Hepatocyte (in vitro differentiated cells): Measurements from ENCODE around the gene ST8SIA5. TPM values are rescaled to one million over a fixed set of nuclear protein-coding genes. Genes with fewer than 3 reads are reported as not detected.

Experiments
- DNase-seq: peaks from one replicate; pipeline ENCODE4 v3.0.0-alpha.2; 2016; ENCODE audit warnings: low spot score
- H2AFZ ChIP-seq: fragments of 200-600 bp; sonication (generic); 2 replicates; pipeline ENCODE4 v1.6.0; 2016; ENCODE audit warnings: antibody characterized with exemption, mild to moderate bottlenecking
- H3K27ac ChIP-seq: fragments of 200-600 bp; sonication (generic); 2 replicates; pipeline ENCODE4 v1.5.1; 2016; ENCODE audit warnings: mild to moderate bottlenecking
- H3K27me3 ChIP-seq: fragments of 200-600 bp; sonication (generic); 2 replicates; pipeline ENCODE4 v1.6.1; 2016
- H3K36me3 ChIP-seq: fragments of 200-600 bp; sonication (generic); replicated peaks from 2 replicates; pipeline ENCODE4 v1.5.1; 2016; ENCODE audit warnings: low read depth; ENCODE audit not compliant: insufficient read depth
- H3K4me1 ChIP-seq: fragments of 200-600 bp; sonication (generic); 2 replicates; pipeline ENCODE4 v1.5.1; 2016; ENCODE audit warnings: mild to moderate bottlenecking, moderate library complexity; ENCODE audit not compliant: insufficient read depth
- H3K4me2 ChIP-seq: fragments of 200-600 bp; sonication (generic); 2 replicates; pipeline ENCODE4 v1.6.0; 2016
- H3K4me3 ChIP-seq: fragments of 200-600 bp; sonication (generic); 2 replicates; pipeline ENCODE4 v1.5.1; 2016; ENCODE audit warnings: mild to moderate bottlenecking
- H3K79me2 ChIP-seq: fragments of 200-600 bp; sonication (generic); 2 replicates; pipeline ENCODE4 v1.6.0; 2017; ENCODE audit warnings: mild to moderate bottlenecking
- H3K9me2 ChIP-seq: fragments of 200-600 bp; sonication (generic); replicated peaks from 2 replicates; pipeline ENCODE4 v1.6.0; 2017; ENCODE audit warnings: mild to moderate bottlenecking; ENCODE audit not compliant: insufficient read depth
- H3K9me3 ChIP-seq: fragments of 200-600 bp; sonication (generic); 2 replicates; pipeline ENCODE4 v1.5.1; 2016; ENCODE audit warnings: low read depth, mild to moderate bottlenecking
- H4K20me1 ChIP-seq: fragments of 200-600 bp; sonication (generic); 2 replicates; pipeline ENCODE4 v1.6.0; 2016; ENCODE audit warnings: mild to moderate bottlenecking; ENCODE audit not compliant: insufficient read depth, poor library complexity, severe bottlenecking
- EZH2 ChIP-seq: fragments of 200-600 bp; sonication (generic); IDR thresholded peaks from 2 replicates; pipeline ENCODE4 v1.6.1; 2016; ENCODE audit warnings: antibody characterized with exemption, mild to moderate bottlenecking, borderline replicate concordance
- EZH2phosphoT487 ChIP-seq: fragments of 200-600 bp; sonication (generic); IDR thresholded peaks from one replicate; pipeline ENCODE4 v1.6.1; 2018; ENCODE audit warnings: antibody characterized with exemption, mild to moderate bottlenecking, low read depth, moderate library complexity; ENCODE audit not compliant: unreplicated experiment, severe bottlenecking
- WGBS: methylation state at CpG from one replicate; pipeline ENCODE4 v1.1.6; 2016; ENCODE audit warnings: low lambda C conversion rate; ENCODE audit errors: missing lambda C conversion rate; 5-methylcytosine and 5-hydroxymethylcytosine counted together
- polyA plus RNA-seq: library from polyadenylated mRNA; unstranded; fragments of >200 nt; fragmentation: Nextera tagmentation; extraction: Ambion mirVana; gene quantifications from 2 replicates; pipeline ENCODE4 v1.2.1, GENCODE V29; 2016
- total RNA-seq: library from RNA; depleted of rRNA; stranded (reverse); fragments of >200 nt; gene quantifications from 2 replicates; pipeline ENCODE4 v1.2.3, GENCODE V29; 2014
- TF ChIP-seq, protein P1 (sequence below): fragments of 200-600 bp; sonication (generic); IDR thresholded peaks from 2 replicates; pipeline ENCODE4 v1.5.1; 2016; ENCODE audit warnings: antibody characterized with exemption, mild to moderate bottlenecking; ENCODE audit not compliant: poor library complexity

Gene ST8SIA5
- total and polyA plus RNA-seq, 2 experiments from 2014 or later, result 0.76 TPM; not detected in 1

DNA sequence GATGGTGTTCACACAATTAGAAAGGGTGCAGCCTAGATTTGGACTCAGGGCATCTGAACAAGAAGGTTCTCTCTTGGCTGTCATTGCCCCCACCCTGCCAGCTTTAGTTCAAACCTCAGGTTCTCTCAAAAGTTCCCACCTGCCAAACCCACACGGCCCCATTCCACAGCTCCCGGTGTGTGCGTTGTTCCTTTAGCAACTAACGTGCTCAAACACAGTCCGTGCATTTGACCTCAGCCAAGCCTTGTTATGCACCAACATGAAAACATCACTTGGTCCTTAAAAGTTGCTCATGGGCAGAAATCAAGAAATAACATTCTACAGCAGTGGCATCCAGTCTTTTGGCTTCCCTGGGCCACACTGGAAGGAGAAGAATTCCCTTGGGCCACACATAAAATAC lies 131.8 kb downstream of the ST8SIA5 start:
- Histone ChIP-seq H3K9me2 (no peaks in the 10 kb centered on the region), H3K27me3 (peaks cover 4% of the 10 kb centered on the region), H2AFZ (no peak overlapping the region), H3K4me3 (no peak overlapping the region), H3K9me3 (no peaks in the 10 kb centered on the region), H3K4me2 (no peak overlapping the region), H3K4me1 (no peaks in the 10 kb centered on the region), H3K27ac (no peak overlapping the region), H3K79me2 (no peaks in the 10 kb centered on the region), H4K20me1 (no peaks in the 10 kb centered on the region), H3K36me3 (no peaks in the 10 kb centered on the region)
- TF ChIP-seq, protein P1, sequence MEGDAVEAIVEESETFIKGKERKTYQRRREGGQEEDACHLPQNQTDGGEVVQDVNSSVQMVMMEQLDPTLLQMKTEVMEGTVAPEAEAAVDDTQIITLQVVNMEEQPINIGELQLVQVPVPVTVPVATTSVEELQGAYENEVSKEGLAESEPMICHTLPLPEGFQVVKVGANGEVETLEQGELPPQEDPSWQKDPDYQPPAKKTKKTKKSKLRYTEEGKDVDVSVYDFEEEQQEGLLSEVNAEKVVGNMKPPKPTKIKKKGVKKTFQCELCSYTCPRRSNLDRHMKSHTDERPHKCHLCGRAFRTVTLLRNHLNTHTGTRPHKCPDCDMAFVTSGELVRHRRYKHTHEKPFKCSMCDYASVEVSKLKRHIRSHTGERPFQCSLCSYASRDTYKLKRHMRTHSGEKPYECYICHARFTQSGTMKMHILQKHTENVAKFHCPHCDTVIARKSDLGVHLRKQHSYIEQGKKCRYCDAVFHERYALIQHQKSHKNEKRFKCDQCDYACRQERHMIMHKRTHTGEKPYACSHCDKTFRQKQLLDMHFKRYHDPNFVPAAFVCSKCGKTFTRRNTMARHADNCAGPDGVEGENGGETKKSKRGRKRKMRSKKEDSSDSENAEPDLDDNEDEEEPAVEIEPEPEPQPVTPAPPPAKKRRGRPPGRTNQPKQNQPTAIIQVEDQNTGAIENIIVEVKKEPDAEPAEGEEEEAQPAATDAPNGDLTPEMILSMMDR, result no peak
- TF ChIP-seq EZH2phosphoT487 (no peak), EZH2 (no peak)
- DNase-seq, result no peak
- 90% methylated on average over 5 of the region's 5 CpGs for WGBS

DNA sequence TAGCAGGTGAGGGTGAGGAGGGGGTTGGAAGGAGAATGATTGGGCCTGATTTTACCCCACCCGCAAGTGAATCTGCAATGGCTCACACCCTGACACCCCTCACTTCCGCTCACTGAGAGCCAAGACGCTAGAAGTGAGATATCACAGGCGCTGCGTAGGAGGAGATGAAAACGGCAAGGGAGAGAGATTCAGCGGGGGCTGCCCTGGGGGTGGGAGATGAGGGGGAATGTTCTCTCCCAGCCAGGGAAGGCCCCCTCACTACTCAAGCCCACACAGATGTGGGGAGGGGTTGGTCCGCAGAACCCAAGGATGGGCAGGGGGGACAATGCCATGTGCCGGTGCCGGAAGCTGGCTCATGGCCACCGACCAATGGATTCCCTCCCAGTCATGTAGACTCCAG lies 132.7 kb downstream of the ST8SIA5 start:
- H3K4me2 ChIP-seq, result no peak overlapping the region
- peaks cover 4% of the 10 kb centered on the region for H3K27me3 ChIP-seq
- no peaks in the 10 kb centered on the region for H3K4me1 ChIP-seq
- H3K79me2 ChIP-seq, result no peaks in the 10 kb centered on the region
- H3K36me3 ChIP-seq, result no peaks in the 10 kb centered on the region
- WGBS, result 86% methylated on average over 11 of the region's 11 CpGs
- H2AFZ ChIP-seq, result no peak overlapping the region
- no peak for DNase-seq
- no peaks in the 10 kb centered on the region for H3K9me3 ChIP-seq
- TF ChIP-seq EZH2phosphoT487 (no peak), EZH2 (no peak)
- TF ChIP-seq, protein P1, result no peak
- H4K20me1 ChIP-seq, result no peaks in the 10 kb centered on the region
- no peak overlapping the region for H3K27ac ChIP-seq
- no peak overlapping the region for H3K4me3 ChIP-seq
- H3K9me2 ChIP-seq, result no peaks in the 10 kb centered on the region

DNA sequence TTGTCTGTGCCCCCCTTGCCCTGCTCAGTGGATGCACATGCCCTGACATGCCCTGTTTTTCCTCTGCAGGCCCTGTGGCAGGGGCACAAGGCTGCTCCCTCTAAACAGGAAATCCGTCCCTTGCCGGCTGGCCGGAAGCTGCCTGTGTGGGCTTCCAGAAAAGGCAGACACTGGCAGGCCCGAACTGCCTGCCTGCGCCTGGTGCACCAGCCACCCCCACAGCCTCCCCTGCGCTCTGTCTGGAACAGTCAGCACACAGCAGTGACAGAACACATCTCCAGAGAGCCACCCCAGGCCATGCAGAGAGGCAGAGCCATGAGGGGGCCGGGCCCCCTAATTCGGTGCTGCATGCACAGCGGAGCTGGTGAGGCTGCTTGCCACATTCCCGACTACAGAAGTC lies 133.3 kb downstream of the ST8SIA5 start:
- WGBS, result 84% methylated on average over 10 of the region's 10 CpGs
- Histone ChIP-seq H3K36me3 (no peaks in the 10 kb centered on the region), H3K4me1 (no peaks in the 10 kb centered on the region), H2AFZ (no peak overlapping the region), H4K20me1 (no peaks in the 10 kb centered on the region), H3K27ac (no peak overlapping the region), H3K27me3 (peaks cover 4% of the 10 kb centered on the region), H3K9me3 (no peaks in the 10 kb centered on the region), H3K9me2 (no peaks in the 10 kb centered on the region), H3K4me2 (no peak overlapping the region), H3K4me3 (no peak overlapping the region), H3K79me2 (no peaks in the 10 kb centered on the region)
- no peak for DNase-seq
- no peak for TF ChIP-seq EZH2phosphoT487
- TF ChIP-seq, protein P1, result no peak
- TF ChIP-seq EZH2, result no peak

DNA sequence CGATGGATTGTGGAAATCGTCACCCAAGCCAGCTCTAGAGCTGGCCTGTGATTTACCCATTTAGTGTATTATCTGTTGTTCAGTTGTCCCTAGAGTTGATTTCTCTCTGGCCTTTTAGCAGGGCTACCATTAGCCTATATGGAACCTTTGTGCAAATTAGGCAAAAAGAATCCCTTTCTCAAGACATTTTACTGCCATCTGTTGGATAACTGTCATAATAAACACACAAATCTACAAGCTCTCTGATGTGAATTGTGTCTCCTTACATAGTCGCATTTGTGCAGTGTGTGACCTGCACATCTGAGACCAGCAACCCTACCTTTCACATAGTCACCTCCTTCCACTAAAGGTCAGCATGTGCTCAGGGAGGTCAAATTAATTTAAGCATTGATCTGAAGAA lies 133.9 kb downstream of the ST8SIA5 start:
- 80% methylated on average over 3 of the region's 3 CpGs for WGBS

More for the DNA sequence above, 133.9 kb downstream of the ST8SIA5 start:
- no peak for TF ChIP-seq EZH2
- TF ChIP-seq, protein P1, result peak; percentile 42
- Histone ChIP-seq H3K27me3 (peaks cover 2% of the 10 kb centered on the region), H3K9me3 (no peaks in the 10 kb centered on the region), H3K4me3 (no peak overlapping the region), H3K27ac (no peak overlapping the region), H2AFZ (no peak overlapping the region), H3K36me3 (no peaks in the 10 kb centered on the region), H3K4me2 (no peak overlapping the region), H3K4me1 (no peaks in the 10 kb centered on the region), H3K79me2 (no peaks in the 10 kb centered on the region), H4K20me1 (no peaks in the 10 kb centered on the region), H3K9me2 (no peaks in the 10 kb centered on the region)
- DNase-seq, result no peak
